Right ventricle myocardium superior (tissue), 1 donor: ENCODE results near the gene PAPOLB. TPM values are rescaled to one million over a fixed set of nuclear protein-coding genes. Genes with fewer than 3 reads are reported as not detected.
"Not testable (repeated sequence)": the region's sequence is repeated elsewhere in the genome, so short reads cannot be mapped to it uniquely, and the experiment has no call there.

Experiments used
- ATAC-seq: fragments of 200-7000 bp; cut with Tn5 transposase; one replicate; pipeline ENCODE4 v1.9.1; 2020; ENCODE audit warnings: mild to moderate bottlenecking; ENCODE audit not compliant: poor library complexity
- DNase-seq: peaks from one replicate; pipeline ENCODE4 v3.0.0-alpha.2; 2020
- intact Hi-C: fragments of 100-400 bp; cut with DNase I; formaldehyde crosslinking; loops from one replicate; pipeline ENCODE4 v1.11.2; 2022
- long read RNA-seq: library from polyadenylated mRNA; unstranded; transcript quantifications from one replicate; pipeline ENCODE4 v2.0.0, GENCODE V29; 2021
- total RNA-seq: library from RNA; stranded (reverse); fragmentation: NEBNext Ultra II Directional; extraction: Animal tissue kit (Norgen Biotek cat#: 25700); gene quantifications from one replicate; pipeline ENCODE4 v1.2.1, GENCODE V29; 2021
- donor health status: DM: no; HTN: yes; CAD: no; lungs with severe emphysema.

PAPOLB gene
- 0.05 TPM for total RNA-seq
- long read RNA-seq, result 0 reads

- no peak for DNase-seq
- intact Hi-C loops, result no loop called here
- peak; percentile 46 for ATAC-seq
Measured at GRCh38 chr7:4861673-4862072, at the start of gene PAPOLB. Gene PAPOLB, minus strand, starts transcription at chr7:4862030. Its CDS starts 220 bp downstream, at chr7:4861810.

GRCh38 chr7:4911111-4911828 lies 49.4 kb upstream of the PAPOLB start:
- ATAC-seq (no peak), DNase-seq (no peak)
- intact Hi-C loops, result no loop called here

- no peak for ATAC-seq
- intact Hi-C loops, result no loop called here
- no peak for DNase-seq
Measured at GRCh38 chr7:4906682-4907081, 44.9 kb upstream of the PAPOLB start.

GRCh38 chr7:4905171-4905570 lies 43.3 kb upstream of the PAPOLB start:
- no peak for ATAC-seq
- DNase-seq, result no peak
- intact Hi-C loops, result no loop called here

GRCh38 chr7:4904346-4904745 lies 42.5 kb upstream of the PAPOLB start:
- intact Hi-C loops, result no loop called here
- ATAC-seq (no peak), DNase-seq (no peak)

GRCh38 chr7:4895766-4896165 lies 33.9 kb upstream of the PAPOLB start:
- no peak for DNase-seq
- intact Hi-C loops, result no loop called here
- no peak for ATAC-seq

GRCh38 chr7:4894482-4894881 lies 32.7 kb upstream of the PAPOLB start:
- ATAC-seq (no peak), DNase-seq (no peak)
- intact Hi-C loops, result no loop called here

- ATAC-seq, result no peak
- intact Hi-C loops, result no loop called here
- no peak for DNase-seq
Measured at GRCh38 chr7:4893929-4894475, 32.2 kb upstream of the PAPOLB start.

GRCh38 chr7:4893188-4893587 lies 31.4 kb upstream of the PAPOLB start:
- intact Hi-C loops, DNase-seq, ATAC-seq: not testable (repeated sequence)

- intact Hi-C loops, ATAC-seq, DNase-seq: not testable (repeated sequence)
Measured at GRCh38 chr7:4891522-4891921, 29.7 kb upstream of the PAPOLB start.

- no peak for DNase-seq
- intact Hi-C loops, result loop anchor here (10.0 kb wide), 1 partner anchor 95 kb away; no protein-coding TSS in a partner anchor
- ATAC-seq, result no peak
Measured at GRCh38 chr7:4889682-4890081, 27.9 kb upstream of the PAPOLB start.

- DNase-seq (no peak), ATAC-seq (no peak)
- intact Hi-C loops, result loop anchor here (10.0 kb wide), 1 partner anchor 93 kb away; no protein-coding TSS in a partner anchor
Measured at GRCh38 chr7:4888161-4888560, 26.3 kb upstream of the PAPOLB start.

- intact Hi-C loops, result loop anchor here (10.0 kb wide), 1 partner anchor 92 kb away; no protein-coding TSS in a partner anchor
- ATAC-seq (no peak), DNase-seq (no peak)
Measured at GRCh38 chr7:4886671-4887070, 24.8 kb upstream of the PAPOLB start.

GRCh38 chr7:4885317-4885807 lies 23.5 kb upstream of the PAPOLB start:
- ATAC-seq, result no peak
- intact Hi-C loops, result loop anchor here (10.0 kb wide), 1 partner anchor 91 kb away; no protein-coding TSS in a partner anchor
- no peak for DNase-seq

GRCh38 chr7:4884164-4884563 lies 22.3 kb upstream of the PAPOLB start:
- no peak for ATAC-seq
- intact Hi-C loops, result loop anchor here (10.0 kb wide), 1 partner anchor 89 kb away; no protein-coding TSS in a partner anchor

GRCh38 chr7:4883372-4884144 lies 21.7 kb upstream of the PAPOLB start, which contains the start of gene RADIL:
Gene RADIL, minus strand, starts transcription at chr7:4883716. Its CDS starts 5,577 bp downstream, at chr7:4878139.
- intact Hi-C loops, result loop anchor here (10.0 kb wide), 1 partner anchor 89 kb away; no protein-coding TSS in a partner anchor

More at GRCh38 chr7:4884164-4884563, 22.3 kb upstream of the PAPOLB start:
- DNase-seq, result no peak

GRCh38 chr7:4883033-4883371 lies 21.2 kb upstream of the PAPOLB start:
- ATAC-seq, result peak; percentile 2
- intact Hi-C loops, result loop anchor here (10.0 kb wide), 1 partner anchor 88 kb away; no protein-coding TSS in a partner anchor
- DNase-seq, result no peak

More at GRCh38 chr7:4883372-4884144, 21.7 kb upstream of the PAPOLB start, which contains the start of gene RADIL:
- DNase-seq (peak; percentile 96), ATAC-seq (peak; percentile 92)

- intact Hi-C loops, result loop anchor here (10.0 kb wide), 1 partner anchor 88 kb away; no protein-coding TSS in a partner anchor
- DNase-seq (peak; percentile 81), ATAC-seq (peak; percentile 79)
Measured at GRCh38 chr7:4882169-4883032, 20.6 kb upstream of the PAPOLB start.
